Lung (tissue), 12 donors: ENCODE results near the gene HDAC4. TPM values are rescaled to one million over a fixed set of nuclear protein-coding genes. Genes with fewer than 3 reads are reported as not detected.
"Not testable (repeated sequence)": the region's sequence is repeated elsewhere in the genome, so short reads cannot be mapped to it uniquely, and the experiment has no call there.

Source experiments
- ATAC-seq: fragments of 200-7000 bp; cut with Tn5 transposase; one replicate; pipeline ENCODE4 v1.9.1; 2020; ENCODE audit warnings: moderate number of reproducible peaks; ENCODE audit not compliant: insufficient read depth, low FRiP score
- DNase-seq, 3 donors: peaks; one replicate each; pipeline ENCODE4 v3.0.0-alpha.2; 2013 to 2017
- H3K27ac ChIP-seq, 2 donors: one replicate each; pipeline ENCODE4 v1.5.1; 2013; ENCODE audit warnings: mild to moderate bottlenecking in 2 of 2, moderate library complexity in 2 of 2, control low read depth in 1 of 2, inconsistent platforms in 1 of 2, low read depth in 1 of 2, low read length in 1 of 2
- H3K27me3 ChIP-seq, 3 donors: one replicate each; pipeline ENCODE4 v1.5.1; 2013; ENCODE audit warnings: low read length in 2 of 3; ENCODE audit not compliant: control insufficient read depth in 3 of 3, insufficient read depth in 3 of 3
- H3K36me3 ChIP-seq, 4 donors: one replicate each; pipeline ENCODE4 v1.5.1; 2013; ENCODE audit warnings: low read length in 4 of 4, mild to moderate bottlenecking in 1 of 4, moderate library complexity in 1 of 4; ENCODE audit not compliant: control insufficient read depth in 4 of 4, insufficient read depth in 4 of 4
- H3K4me1 ChIP-seq, 5 donors: one replicate each; pipeline ENCODE4 v1.5.1; 2013; ENCODE audit warnings: low read length in 5 of 5, mild to moderate bottlenecking in 2 of 5, moderate library complexity in 1 of 5; ENCODE audit not compliant: control insufficient read depth in 5 of 5, insufficient read depth in 5 of 5
- H3K4me3 ChIP-seq: one replicate; pipeline ENCODE4 v1.5.1; 2013; ENCODE audit warnings: mild to moderate bottlenecking, control low read depth, moderate library complexity
- H3K9ac ChIP-seq, 2 donors: one replicate each; pipeline ENCODE4 v1.5.1; 2013; ENCODE audit warnings: low read length in 2 of 2, control low read depth in 1 of 2; ENCODE audit not compliant: insufficient read depth in 1 of 2
- H3K9me3 ChIP-seq, 4 donors: one replicate each; pipeline ENCODE4 v1.5.1; 2013; ENCODE audit warnings: low read length in 3 of 4, mild to moderate bottlenecking in 1 of 4, moderate library complexity in 1 of 4; ENCODE audit not compliant: control insufficient read depth in 4 of 4, insufficient read depth in 3 of 4
- WGBS, 2 donors: extraction: QIAGEN DNeasy Blood & Tissue Kit; methylation state at CpG; one replicate each; pipeline ENCODE4 v1.1.7; 2013; 5-methylcytosine and 5-hydroxymethylcytosine counted together
- polyA plus RNA-seq, 2 donors: library from polyadenylated mRNA; stranded (reverse); fragments of 200-250 nt; gene quantifications; one replicate each; pipeline ENCODE4 v1.2.1, GENCODE V29; 2013
- total RNA-seq, 2 donors: library from RNA; depleted of rRNA in 1 of 2; stranded (reverse); fragments of >200 nt in 1 of 2; gene quantifications; one replicate each; pipeline ENCODE4 v1.2.1, GENCODE V29; 2014 to 2021
- TF ChIP-seq, protein P1 (sequence below): IDR thresholded peaks from 2 replicates; pipeline ENCODE4 v1.5.1; 2012; ENCODE audit warnings: mild to moderate bottlenecking; ENCODE audit errors: control extremely low read depth, extremely low read depth
- donor health status: control.
- donor health status: control.
- donor health status: Bipolar disorder and iron deficiency.
- donor health status: healthy.
- donor health status: DM: yes; HTN: yes; CAD: no.

Gene HDAC4
- total and polyA plus RNA-seq, 4 donors: 6.9 to 47.7 (median 20.7) TPM

DNA sequence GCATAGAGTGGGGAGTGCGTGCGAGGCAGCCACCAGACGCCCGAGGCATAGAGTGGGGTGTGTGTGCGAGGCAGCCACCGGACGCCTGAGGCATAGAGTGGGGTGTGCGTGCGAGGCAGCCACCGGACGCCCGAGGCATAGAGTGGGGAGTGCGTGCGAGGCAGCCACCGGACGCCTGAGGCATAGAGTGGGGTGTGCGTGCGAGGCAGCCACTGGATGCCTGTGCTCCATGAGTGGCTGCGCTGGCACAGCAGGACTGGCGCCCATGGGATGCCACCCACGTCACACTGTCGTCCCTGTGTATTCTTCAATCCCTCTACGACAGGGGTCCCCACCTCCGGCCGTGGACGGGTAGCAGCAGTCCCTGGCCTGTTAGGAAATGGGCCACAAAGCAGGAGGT lies 221.9 kb downstream of the HDAC4 start:
- TF ChIP-seq, protein P1, sequence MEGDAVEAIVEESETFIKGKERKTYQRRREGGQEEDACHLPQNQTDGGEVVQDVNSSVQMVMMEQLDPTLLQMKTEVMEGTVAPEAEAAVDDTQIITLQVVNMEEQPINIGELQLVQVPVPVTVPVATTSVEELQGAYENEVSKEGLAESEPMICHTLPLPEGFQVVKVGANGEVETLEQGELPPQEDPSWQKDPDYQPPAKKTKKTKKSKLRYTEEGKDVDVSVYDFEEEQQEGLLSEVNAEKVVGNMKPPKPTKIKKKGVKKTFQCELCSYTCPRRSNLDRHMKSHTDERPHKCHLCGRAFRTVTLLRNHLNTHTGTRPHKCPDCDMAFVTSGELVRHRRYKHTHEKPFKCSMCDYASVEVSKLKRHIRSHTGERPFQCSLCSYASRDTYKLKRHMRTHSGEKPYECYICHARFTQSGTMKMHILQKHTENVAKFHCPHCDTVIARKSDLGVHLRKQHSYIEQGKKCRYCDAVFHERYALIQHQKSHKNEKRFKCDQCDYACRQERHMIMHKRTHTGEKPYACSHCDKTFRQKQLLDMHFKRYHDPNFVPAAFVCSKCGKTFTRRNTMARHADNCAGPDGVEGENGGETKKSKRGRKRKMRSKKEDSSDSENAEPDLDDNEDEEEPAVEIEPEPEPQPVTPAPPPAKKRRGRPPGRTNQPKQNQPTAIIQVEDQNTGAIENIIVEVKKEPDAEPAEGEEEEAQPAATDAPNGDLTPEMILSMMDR: no peak
- no peak for DNase-seq
- H3K36me3 ChIP-seq: peaks cover 6 to 44% (median 13%) of the 10 kb centered on the region in 4 donors

DNA sequence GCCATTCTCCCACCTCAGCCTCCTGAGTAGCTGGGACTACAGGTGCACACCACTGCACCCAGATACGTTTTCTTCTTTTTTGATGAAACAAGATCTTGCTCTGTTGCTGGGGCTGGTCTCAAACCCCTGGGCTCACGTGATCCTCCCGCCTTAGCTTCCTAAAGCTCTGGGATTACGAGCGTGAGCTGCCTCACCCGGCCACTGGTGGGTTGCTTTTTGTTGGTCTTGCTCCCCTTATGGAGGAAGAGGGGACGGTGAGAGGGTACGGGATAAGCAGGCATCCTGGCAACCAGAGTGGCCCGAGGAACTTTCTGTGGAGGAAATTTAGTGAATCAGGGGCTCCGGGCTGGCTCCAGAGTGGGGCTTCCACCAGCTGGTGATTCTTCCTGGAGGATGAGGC lies 222.3 kb downstream of the HDAC4 start:
- H3K9me3 ChIP-seq: peaks cover 0 to 7% (median 0%) of the 10 kb centered on the region in 4 donors

More for the DNA sequence above, 221.9 kb downstream of the HDAC4 start:
- WGBS, 2 donors: 98 to 100% methylated on average over 25 to 26 of the region's 26 CpGs
- H3K4me1 ChIP-seq: peaks cover 0 to 7% (median 0%) of the 10 kb centered on the region in 5 donors
- no peak overlapping the region for H3K27ac ChIP-seq
- H3K9ac ChIP-seq: no peak overlapping the region
- H3K4me3 ChIP-seq: no peak overlapping the region
- ATAC-seq: no peak
- H3K27me3 ChIP-seq: no peaks in the 10 kb centered on the region
- peaks cover 0 to 7% (median 0%) of the 10 kb centered on the region in 4 donors for H3K9me3 ChIP-seq

DNA sequence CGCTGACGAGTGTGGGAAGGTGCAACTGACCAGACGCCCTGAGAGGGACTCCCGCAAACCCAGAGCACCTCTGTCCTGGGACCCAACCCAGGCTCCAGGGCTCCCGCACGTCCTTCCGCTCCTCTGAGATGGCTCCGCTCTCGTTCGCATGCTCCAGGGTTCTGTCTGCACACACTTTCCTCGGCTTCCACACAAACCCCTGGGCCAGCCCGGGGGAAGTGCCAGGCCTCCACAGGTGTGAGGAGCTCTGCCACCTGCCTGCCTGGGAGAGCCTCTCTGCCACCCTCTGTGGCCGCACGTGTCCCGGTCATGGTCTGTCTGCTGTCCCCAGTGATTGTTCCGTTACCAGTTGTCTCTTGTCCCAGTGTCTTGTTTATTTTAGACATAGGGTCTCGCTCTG lies 222.9 kb downstream of the HDAC4 start:
- Histone ChIP-seq H3K4me3 (no peak overlapping the region), H3K27ac (no peak overlapping the region), H3K36me3 (peaks cover 6 to 44% (median 13%) of the 10 kb centered on the region in 4 donors), H3K9me3 (peaks cover 0 to 7% (median 1%) of the 10 kb centered on the region in 4 donors), H3K27me3 (no peaks in the 10 kb centered on the region), H3K9ac (no peak overlapping the region), H3K4me1 (peaks cover 0 to 7% (median 0%) of the 10 kb centered on the region in 5 donors)
- ATAC-seq: no peak
- WGBS, 2 donors: 98% methylated on average over 17 of the region's 17 CpGs
- TF ChIP-seq, protein P1: no peak
- DNase-seq: no peak

More for the DNA sequence above, 222.3 kb downstream of the HDAC4 start:
- no peaks in the 10 kb centered on the region for H3K27me3 ChIP-seq
- peaks cover 0 to 7% (median 0%) of the 10 kb centered on the region in 5 donors for H3K4me1 ChIP-seq
- WGBS, 2 donors: 98% methylated on average over 10 of the region's 10 CpGs
- TF ChIP-seq, protein P1: no peak
- no peak overlapping the region for H3K4me3 ChIP-seq
- H3K9ac ChIP-seq: no peak overlapping the region
- H3K27ac ChIP-seq: no peak overlapping the region
- no peak for ATAC-seq
- H3K36me3 ChIP-seq: peaks cover 6 to 44% (median 13%) of the 10 kb centered on the region in 4 donors
- no peak for DNase-seq

DNA sequence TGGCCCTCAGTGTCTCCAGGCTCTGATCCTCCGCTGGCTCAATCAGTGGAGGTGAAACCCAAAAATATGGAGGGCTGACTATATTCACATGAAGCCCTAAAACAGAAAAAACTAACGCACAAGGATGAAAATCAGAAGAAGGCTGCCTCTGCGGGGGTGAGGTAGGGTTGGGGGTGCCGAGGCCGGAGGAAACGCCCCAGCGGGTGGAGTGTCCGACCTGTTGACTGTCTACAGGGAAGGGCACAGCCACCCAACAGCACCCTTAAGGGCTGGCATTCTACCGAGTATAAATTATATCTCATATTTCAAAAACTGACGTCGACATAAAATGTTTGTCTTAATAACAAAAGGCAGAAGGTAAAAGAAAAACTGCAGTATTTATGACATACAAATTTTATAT lies 223.5 kb downstream of the HDAC4 start:
- Histone ChIP-seq H3K4me1 (peaks cover 0 to 7% (median 0%) of the 10 kb centered on the region in 5 donors), H3K9ac (no peak overlapping the region), H3K36me3 (peaks cover 6 to 44% (median 13%) of the 10 kb centered on the region in 4 donors), H3K9me3 (peaks cover 0 to 7% (median 1%) of the 10 kb centered on the region in 4 donors), H3K27ac (no peak overlapping the region), H3K4me3 (no peak overlapping the region), H3K27me3 (no peaks in the 10 kb centered on the region)
- ATAC-seq (no peak), DNase-seq (no peak)
- TF ChIP-seq, protein P1: no peak
- WGBS, 2 donors: 97 to 98% methylated on average over 11 of the region's 11 CpGs

DNA sequence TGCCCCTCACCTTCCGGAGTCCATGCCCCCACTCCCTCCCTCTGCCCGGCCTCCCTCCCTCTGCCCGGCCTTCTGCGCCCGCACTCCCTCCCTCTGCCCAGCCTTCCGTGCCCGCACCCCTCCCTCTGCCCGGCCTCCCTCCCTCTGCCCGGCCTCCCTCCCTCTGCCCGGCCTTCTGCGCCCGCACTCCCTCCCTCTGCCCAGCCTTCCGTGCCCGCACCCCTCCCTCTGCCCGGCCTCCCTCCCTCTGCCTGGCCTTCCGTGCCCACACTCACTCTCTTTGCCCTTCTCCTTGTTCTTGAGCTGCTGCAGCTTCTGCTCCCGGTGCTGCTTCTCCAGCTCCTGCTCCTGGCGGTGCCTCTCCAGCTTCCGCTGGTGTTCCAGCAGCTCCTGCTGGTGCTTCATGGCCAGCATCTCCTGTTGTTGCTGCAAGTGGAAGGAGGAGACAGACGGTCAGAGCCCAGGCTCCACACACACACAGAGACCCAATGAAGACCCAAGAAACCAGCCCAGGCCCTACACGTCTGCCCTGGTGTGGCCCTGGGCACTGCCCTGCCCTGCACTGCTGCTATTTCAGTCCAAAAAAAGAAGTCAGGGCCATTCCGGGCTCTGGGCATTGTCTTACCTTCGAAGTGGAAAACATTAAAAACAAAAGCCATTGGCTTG lies 224.5 kb downstream of the HDAC4 start:
- not testable (repeated sequence) for H3K27ac ChIP-seq, H3K9ac ChIP-seq, DNase-seq, H3K4me1 ChIP-seq, ATAC-seq, H3K27me3 ChIP-seq, H3K4me3 ChIP-seq, H3K9me3 ChIP-seq
- peaks cover 6 to 36% (median 13%) of the 10 kb centered on the region in 4 donors for H3K36me3 ChIP-seq
- WGBS, 2 donors: 90 to 91% methylated on average over 19 to 21 of the region's 23 CpGs
